Measurements from ENCODE around the gene TGFB1. TPM values are rescaled to one million over a fixed set of nuclear protein-coding genes. Genes with fewer than 3 reads are reported as not detected.

Gene TGFB1
- total RNA-seq, 1 donor from 2014 or later, result 47.1 TPM

DNA sequence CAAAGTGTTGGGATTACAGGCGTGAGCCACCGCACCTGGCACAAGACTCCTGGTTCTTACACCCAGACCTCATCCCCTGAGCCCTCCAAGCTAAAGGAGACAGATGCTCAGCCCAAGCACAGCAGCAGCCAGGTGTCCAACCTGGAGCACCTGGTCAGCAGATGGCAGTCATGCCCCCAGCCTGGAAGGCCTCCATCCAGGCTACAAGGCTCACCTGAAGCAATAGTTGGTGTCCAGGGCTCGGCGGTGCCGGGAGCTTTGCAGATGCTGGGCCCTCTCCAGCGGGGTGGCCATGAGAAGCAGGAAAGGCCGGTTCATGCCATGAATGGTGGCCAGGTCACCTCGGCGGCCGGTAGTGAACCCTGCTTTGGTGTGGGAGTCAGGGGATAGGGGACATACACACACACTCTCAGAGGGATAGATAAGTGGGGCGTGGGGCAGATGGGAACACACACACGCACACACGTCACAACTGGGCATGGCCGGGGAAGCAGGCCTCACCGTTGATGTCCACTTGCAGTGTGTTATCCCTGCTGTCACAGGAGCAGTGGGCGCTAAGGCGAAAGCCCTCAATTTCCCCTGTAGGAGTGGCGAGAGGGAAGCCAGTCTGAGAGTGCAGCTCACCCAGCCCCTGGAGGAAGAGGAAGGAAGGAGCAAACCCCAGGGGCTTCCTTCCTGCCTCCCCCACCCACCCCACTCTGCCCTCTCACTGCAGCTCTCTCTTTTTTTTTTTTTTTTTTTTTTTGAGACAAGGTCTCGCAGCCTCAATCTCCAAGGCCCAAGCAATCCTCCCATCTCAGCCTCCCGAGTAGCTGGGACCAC, 11.8 kb downstream of the TGFB1 start:
- no peak for DNase-seq (ENCODE audit: low spot score)

DNA sequence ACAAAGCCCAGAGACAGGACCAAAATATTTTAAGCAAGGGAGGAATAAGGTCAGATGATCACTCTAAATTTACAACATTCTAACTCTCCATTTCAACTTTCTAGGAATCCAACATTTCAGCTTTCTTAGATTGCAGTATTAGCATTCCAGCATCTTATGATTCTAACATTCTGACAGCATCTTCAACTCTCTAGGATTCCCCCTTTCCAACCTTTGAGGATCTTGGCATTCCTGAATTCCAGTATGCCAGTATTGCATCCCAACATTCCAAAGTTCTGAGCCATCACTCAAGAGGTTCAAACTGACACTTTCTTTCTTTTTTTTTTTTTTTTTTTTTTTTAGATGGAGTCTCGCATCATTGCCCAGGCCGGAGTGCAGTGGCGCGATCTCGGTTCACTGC, 13.8 kb downstream of the TGFB1 start:
- DNase-seq (ENCODE audit: low spot score), result no peak

DNA sequence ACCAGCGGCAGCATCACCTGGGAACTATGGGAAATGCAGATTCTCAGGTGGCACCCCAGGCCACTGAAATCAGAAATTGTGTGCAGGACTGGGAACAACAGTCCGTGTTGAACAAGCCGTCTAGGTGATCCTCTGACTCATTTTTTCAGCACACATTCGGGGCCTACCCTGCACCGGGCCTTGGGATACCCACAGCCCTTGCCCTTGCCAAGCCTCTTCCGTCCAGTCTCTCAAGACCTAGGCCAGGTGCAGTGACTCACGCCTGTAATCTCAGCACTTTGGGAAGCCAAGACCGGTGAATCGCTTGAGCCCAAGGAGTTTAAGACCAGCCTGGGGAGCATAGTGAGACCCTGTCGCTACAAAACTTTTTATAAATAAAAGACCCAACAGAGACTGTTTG, 18.3 kb downstream of the TGFB1 start:
- DNase-seq (ENCODE audit: low spot score), result no peak

DNA sequence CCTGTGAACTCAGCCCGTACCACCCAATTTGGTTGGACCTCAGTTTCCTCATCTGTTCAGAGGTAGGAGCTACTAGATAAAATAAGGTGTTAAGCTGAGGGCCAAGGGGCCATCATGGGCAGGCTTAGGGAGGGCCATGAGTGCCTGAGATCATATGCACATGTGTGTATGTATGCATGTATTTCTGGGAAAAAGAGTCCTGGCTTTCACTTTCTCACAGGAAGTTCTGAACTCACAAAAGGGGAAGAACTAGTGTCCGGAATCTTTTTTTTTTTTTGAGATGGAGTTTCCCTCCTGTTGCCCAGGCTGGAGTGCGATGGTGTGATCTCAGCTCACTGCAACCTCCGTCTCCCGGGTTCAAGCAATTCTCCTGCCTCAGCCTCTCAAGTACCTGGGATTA, 18.9 kb downstream of the TGFB1 start:
- no peak for DNase-seq (ENCODE audit: low spot score)

DNA sequence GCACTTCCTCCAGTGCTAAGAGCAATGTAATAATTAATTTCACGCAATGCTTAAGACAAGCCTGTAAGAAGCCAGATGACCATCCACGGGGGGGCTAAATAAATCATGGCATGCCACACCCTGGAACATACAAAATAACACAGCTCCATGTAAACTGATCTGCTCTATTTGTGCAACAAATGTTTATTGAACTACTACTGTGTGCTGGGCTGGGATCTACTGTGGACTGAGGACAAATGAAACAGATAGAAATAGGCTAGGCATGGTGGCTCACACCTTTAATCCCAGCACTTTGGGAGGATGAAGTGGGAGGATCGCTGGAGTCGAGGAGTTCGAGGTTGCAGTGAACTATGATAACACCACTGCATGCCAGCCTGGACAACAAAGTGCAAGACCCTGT, 21.3 kb downstream of the TGFB1 start:
- no peak for DNase-seq (ENCODE audit: low spot score)

DNA sequence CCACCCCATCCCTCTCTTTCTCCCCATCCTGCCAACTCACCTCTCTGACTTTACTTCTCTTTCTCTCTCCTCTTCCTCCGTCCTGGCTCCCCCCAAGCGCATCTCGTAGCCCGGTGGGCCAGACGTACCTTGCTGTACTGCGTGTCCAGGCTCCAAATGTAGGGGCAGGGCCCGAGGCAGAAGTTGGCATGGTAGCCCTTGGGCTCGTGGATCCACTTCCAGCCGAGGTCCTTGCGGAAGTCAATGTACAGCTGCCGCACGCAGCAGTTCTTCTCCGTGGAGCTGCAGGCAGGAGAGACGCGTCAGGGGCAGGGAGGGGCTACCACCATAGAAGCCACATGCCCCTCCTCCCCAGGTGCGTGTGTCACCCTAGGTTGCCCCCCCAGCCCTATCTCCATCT, 21.7 kb downstream of the TGFB1 start:
- no peak for DNase-seq (ENCODE audit: low spot score)

DNA sequence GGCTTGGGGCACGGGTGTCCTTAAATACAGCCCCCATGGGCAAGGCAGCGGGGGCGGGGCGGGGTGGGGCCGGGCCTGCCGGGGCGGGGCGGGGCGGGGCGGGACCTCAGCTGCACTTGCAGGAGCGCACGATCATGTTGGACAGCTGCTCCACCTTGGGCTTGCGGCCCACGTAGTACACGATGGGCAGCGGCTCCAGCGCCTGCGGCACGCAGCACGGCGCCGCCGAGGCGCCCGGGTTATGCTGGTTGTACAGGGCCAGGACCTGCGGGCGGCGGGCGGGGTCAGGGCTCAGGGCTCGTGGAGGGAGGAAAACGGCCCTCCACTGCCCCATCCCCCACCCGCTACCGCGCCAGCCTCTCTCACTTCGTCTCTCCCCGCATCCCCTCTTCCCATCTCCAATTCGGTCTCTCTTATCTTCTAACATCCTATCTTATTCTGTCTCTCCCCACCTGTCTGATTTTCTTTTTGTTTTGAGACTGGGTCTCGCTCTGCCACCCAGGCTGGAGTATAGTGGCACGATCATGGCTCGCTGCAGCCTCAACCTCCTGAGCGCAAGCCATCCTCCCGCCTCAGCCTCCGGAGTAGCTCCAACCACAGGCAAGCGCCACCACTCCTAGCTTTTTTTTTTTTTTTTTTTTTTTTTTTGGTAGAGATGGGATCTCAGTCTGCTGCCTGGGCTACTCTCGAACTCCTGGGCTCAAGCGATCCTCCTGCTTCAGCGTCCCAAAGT, 22.6 kb downstream of the TGFB1 start:
- no peak for DNase-seq (ENCODE audit: low spot score)

DNA sequence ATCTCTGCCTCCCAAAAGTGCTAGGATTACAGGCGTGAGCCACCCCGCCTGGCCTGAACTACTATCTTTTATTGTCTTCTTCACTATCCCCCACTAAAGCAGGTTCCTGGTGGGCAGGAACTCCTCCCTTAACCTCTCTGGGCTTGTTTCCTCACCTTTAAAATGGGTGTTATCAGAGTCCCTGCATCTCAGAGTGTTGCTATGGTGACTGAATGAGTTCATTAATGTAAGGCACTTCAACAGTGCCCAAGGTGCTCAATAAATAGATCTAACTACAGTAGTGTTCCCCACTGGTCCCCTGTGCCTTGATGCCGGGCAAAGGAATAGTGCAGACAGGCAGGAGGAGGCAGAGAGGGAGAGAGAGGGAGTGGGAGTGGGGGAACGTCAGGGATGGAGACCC, 23.2 kb downstream of the TGFB1 start:
- no peak for DNase-seq (ENCODE audit: low spot score)

DNA sequence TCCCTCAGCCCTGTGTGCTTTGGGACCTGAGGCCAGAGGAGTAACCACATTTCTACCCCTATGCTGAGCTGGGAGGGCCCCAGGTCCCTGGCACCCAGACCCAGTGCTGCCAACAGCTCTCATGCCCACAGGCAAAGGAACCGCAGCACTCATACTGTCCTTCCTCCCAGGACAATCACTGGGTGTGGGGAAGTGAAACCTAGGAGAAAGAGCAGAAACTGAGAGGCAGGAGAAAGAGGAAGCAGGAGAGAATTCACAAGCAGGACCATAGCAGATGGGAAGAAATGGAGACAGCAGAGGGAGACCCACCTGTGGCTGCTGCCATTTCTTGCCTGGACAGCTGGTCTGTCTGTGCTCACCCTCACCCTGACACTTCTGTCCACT, 24.9 kb downstream of the TGFB1 start:
- DNase-seq (ENCODE audit: low spot score), result no peak

DNA sequence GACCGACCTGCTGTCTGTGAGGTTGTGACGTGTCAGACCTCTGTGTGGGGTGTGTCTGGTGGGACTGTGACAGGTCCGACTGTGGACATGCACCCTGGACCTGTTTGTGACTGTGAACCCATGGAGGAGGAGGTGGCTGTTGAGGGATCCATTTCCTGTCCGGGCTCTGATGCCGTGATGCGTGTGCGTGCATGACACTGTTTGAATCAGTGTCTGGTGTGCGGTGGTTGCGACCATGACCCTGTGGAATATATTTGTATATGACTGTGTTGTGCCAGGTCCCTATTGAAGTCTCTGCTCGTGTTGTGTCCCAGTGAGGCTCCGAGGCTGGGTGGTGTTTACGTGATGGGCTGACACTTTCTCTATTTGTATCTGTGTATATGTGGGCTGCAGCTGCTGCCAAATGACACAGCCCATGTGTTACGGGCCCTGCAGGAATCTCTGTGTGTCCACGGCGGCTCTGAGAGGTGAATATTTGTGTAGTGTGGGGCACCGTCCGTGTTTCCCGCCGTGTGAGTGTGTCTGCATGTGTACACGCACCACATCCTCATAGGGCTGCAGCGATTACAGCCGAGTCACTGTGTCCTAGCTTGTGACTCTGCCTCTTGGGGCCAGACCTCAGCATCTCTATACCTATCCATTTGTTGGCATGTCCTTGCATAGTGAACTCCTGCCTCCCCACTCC, 25.4 kb downstream of the TGFB1 start:
- no peak for DNase-seq (ENCODE audit: low spot score)

DNA sequence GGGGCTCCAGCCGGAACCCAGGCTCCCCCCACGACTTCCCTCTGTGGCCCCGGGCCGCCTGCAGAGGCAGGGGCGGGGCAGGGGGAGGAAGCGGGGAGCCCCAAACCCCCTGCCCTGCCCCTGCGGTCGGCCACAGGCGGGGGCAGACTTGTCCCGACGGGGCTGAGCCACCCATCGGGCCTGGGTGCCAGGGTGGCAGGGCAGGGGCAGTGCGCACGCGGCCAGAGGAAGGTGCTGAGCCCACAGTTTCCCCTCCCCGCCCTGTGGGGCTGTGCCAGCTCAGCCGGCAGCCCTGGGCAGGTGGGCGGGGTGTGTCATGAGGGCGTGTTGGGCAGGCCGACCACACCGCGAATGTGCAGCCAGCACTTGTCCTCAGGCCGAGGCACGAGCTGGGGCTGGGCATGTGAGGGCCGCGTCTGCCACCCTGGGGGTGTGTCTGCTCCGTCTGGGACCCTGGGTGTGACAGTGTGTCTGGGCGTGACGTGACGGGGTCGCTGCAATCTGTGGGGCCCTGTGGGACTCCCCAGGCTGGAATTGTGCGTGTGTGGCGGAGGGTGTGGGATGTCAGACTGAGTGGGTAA, 26.1 kb downstream of the TGFB1 start:
- DNase-seq (ENCODE audit: low spot score), result peak; percentile 68

DNA sequence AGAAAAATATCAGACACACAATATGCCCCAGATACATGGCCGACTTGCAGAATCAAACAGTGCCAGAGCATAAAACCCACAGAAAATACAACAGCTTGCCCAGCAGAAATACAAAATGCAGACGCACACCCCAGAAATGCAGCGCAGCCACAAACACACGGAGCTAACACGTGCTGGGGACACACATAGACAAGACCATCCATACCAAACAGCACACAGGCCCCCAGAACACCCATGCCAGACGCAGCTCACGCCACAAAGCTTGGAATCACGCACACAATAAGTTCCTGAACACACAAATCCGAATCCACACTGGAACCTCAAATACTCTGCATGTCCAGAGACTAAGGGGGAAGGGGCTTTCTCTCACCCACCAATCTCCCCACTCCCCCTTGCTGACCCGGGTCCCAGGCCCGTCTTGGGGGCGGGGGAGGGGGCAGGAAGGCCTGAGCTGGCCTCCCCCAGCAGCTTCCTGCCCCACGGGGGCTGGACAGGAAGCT, 26.6 kb downstream of the TGFB1 start:
- DNase-seq (ENCODE audit: low spot score), result no peak

DNA sequence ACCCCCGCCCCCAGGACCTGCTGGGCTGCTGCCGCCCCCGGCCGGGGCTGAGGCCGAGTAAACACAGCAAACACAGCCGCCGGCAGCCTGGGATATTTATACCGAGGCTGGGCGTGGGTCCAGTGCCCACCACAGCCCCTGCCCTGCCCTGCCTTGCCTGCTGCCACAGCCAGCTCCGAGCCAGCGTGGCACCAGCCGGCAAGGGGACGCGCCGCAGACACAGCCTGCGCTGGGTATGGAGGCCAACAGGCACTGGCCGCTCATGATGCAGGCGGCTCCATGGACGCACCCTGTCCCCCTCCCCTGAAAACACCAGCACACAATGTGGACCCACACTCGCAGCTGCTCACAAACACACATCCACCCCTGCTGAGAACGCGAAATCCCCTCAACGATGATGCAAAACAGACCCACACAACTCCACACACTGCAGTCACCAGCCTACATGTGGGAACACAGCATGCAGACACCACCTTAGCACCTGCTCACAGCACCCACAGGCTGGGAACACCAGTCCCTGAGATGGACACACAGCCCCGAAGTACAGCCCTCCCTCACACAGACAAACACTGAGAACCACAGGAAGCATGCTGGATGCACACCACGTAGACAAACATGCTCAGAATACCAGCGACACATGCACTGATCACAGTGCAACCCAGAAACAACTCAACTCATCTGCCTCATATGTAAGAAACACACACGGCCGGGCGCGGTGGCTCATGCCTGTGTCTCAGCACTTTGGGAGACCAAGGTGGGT, 27.6 kb downstream of the TGFB1 start:
- no peak for DNase-seq (ENCODE audit: low spot score)

DNA sequence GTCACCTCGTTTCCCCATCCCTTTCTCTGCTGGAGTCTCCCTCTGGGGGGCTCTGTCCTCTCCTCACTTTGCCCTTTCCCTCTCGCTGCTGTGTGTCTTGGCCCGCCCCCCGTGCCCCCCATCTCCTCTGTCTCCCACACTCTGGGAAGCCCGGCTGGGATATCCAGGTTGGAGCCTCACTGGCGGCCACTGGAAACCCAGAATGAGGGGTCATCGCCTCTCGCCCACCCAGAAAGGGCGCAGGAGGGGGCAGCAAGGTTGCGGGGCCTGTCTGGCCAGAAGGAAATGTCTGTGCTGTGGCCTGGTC, 28.1 kb downstream of the TGFB1 start:
- no peak for DNase-seq (ENCODE audit: low spot score)

DNA sequence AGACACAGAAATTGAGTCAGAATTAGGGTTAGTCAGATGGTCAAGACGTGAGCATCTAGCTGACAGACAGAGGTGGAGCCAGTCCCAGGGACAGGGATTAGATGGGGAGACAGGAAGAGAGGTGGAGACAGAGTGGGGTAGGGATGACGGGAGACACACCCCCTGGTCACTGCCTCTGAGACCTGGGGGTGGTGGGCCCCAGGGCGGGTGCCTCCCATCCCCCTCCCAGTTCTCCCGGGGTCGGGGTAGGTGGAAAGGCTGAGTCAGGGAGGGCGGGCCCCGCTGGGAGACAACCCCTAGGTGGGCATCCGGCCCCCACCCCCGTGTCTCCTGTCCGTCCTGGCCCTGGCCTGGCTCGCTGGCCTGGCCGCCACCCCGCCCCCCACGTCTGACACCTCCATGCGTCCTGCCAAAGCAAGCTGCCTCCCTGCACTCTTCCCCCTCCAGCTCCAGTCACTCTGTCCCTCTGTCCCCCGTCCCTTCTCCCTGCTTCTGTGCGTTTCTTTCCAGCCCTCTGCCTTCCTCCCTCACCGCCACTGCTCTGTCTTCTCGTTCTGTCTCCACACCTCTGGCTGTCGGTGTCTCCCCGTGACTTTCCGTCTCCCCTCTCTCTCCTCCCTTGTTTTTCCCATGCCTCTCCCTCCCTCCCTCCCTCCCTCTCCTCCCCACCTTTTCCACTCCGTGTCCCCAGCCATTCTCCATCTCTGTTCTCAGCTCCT, 28.6 kb downstream of the TGFB1 start:
- no peak for DNase-seq (ENCODE audit: low spot score)

DNA sequence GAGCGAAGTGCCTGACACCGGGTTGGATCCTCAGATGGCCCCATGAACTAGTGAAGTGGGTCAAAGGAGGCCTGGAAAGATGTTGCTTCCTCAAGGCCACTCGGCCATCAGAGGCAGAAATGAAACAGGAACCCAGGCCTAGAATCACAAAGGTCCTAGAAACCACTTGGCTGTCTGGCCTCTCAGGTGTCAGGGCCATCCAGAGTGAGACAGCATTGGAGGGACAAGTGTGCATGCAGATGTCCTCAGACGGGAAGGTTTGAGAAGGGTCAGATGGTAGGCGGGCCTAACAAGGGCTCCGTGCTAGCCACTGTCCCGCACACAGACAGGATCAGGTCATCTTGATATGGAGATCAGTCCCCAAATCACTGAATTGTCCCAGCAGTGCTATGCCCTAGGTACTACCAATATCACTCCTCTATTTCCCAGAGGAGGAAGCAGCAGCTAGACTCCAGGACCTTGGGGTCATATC, 29.5 kb downstream of the TGFB1 start:
- DNase-seq (ENCODE audit: low spot score), result no peak

DNA sequence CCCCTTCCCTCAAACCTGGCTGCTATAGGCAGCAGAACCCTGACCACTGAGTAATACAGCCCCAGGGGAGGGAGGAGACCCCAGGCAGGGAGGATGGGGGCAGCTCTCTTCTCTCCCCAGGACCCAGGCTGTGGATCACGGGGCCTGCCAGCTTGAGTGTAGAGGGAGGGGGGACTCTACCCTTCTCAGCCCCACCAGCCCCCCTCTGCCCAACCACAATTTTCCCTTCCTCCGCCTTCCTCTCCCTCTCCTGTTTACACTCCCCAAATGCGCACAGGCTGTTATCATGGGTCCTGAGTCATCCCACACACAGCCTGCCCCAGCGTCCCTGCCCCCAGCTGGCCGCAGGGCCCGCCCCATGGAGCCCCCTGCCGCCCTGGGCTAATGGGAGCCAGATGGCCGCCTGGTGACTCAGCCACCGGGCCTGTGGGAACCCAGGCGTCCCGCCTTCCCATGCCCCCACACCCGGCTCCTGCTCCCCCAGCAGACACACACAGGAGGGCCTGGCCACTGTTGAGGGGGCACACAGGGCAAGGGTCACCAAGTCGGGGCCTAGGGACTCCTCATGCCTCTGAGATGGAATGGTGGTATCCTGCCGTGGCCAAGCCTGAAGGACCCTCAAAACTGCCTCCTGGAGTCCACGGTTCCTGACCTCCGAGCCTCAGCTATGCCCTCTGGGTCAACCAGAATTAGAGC, 30.1 kb downstream of the TGFB1 start:
- DNase-seq (ENCODE audit: low spot score), result no peak

DNA sequence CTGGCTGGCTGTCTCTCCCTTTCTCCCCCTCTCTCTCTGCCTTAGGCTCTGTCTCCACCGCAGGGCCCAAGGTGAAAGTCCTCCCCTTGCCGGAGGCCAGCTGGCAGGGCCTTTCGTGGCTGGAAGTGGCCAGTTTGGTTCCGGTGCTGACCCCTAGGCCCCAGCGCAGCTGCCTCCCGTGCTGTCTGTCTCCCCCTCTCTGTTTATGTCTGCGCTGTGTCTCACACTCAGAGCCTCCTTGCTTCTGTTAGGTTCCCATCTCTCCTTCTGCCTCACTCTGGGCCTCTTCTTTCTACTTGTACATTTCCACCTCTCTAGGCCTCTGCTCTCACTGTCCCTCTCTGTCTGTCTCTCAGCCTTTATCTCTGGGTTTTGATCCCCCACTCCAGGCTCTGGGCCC, 30.7 kb downstream of the TGFB1 start:
- no peak for DNase-seq (ENCODE audit: low spot score)

DNA sequence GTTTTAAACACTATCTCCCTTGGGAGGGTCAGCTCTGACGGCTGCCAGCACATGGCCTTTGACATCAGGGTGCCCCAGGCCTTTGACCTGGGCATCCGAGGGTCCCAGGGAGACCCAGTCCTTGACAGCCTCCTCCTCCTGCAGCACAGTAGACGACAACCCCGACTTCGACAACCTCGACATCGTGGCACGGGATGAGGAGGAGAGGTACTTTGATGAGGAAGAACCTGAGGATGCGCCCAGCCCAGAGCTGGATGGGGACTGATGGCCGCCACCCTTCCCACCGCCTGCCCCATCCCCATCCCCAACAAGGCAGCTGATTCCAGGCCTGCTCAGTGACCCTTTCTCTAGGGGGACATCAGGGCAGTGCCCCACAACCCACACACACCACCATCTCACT, 31.3 kb downstream of the TGFB1 start:
- no peak for DNase-seq (ENCODE audit: low spot score)

DNA sequence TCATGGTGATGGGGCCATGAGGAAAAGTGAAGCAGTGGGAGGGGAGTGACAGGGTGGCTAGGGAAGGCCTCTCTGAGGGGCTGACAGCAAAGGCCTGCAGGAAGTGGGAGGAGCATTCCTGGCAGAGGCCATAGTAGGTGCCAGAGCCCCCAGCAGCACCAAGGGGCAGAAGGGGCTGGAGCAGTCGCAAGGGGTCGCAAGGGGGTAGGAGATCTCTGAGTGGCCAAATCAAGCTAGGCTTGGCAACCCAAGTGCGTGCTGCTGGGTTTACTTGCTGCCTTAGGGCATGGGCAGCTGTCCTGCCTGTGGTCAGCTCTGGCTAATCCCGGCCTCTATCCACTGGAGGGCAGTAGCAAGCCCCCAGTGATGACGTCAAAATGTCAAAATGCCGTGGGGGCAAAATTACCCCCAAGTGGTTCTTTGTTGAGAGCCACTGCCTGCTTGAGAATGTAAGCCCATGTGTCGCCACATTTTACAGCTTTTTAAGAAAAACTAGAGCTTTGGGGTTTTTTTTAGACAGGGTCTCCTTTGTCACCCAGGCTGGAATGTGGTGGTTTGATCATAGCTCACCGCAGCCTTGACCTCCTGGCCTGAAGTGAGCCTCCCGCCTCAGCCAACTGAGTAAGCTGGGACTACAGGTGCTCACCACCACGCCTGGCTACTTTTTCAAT, 32.0 kb downstream of the TGFB1 start:
- DNase-seq (ENCODE audit: low spot score), result no peak

Measured in mucosa of gallbladder (tissue), 1 donor.